Common myeloid progenitor, CD34-positive (primary cell): ENCODE results near the gene HDDC3.
"Not testable (repeated sequence)": the region's sequence is repeated elsewhere in the genome, so short reads cannot be mapped to it uniquely, and the experiment has no call there.

Source experiments
- CTCF ChIA-PET: fragments of 350-600 bp; sonication (Branson Sonifier 250); formaldehyde crosslinking; loops from one replicate; lab custom pipeline; 2021; ENCODE audit warnings: antibody characterized with exemption; lab: Charles Lee
- POLR2A ChIA-PET: fragments of 350-600 bp; sonication (Branson Sonifier 250); formaldehyde crosslinking; loops from one replicate; lab custom pipeline; 2021; ENCODE audit warnings: antibody characterized with exemption; lab: Charles Lee
- DNase-seq, 3 donors: peaks; one replicate each; pipeline versions ENCODE4 v3.0.0 to v3.0.0-alpha.2; 2013
- H3K27ac ChIP-seq, 2 experiments: 1 replicate in 1 of 2; 2 replicates in 1 of 2; pipeline ENCODE4 v1.7.0; 2013; ENCODE audit warnings: inconsistent platforms in 2 of 2, low read length in 2 of 2, mild to moderate bottlenecking in 2 of 2, low read depth in 1 of 2, moderate library complexity in 1 of 2; ENCODE audit not compliant: severe bottlenecking in 2 of 2, insufficient read depth in 1 of 2, poor library complexity in 1 of 2
- H3K27me3 ChIP-seq, 5 experiments: replicated peaks in 2 of 5; 1 replicate in 3 of 5; 2 replicates in 2 of 5; pipeline versions ENCODE4 v1.6.1 to v1.7.0; 2013; ENCODE audit warnings: low read length in 4 of 5, mild to moderate bottlenecking in 2 of 5, moderate library complexity in 2 of 5, inconsistent platforms in 1 of 5; ENCODE audit not compliant: insufficient read depth in 5 of 5, control insufficient read depth in 4 of 5
- H3K36me3 ChIP-seq, 4 experiments: 1 replicate in 2 of 4; 2 replicates in 2 of 4; pipeline versions ENCODE4 v1.6.1 to v1.7.0; 2013; ENCODE audit warnings: low read length in 3 of 4, control low read depth in 1 of 4, mild to moderate bottlenecking in 1 of 4; ENCODE audit not compliant: control insufficient read depth in 4 of 4, insufficient read depth in 4 of 4
- H3K4me1 ChIP-seq, 4 experiments: 1 replicate in 3 of 4; 2 replicates in 1 of 4; pipeline versions ENCODE4 v1.6.1 to v1.7.1; 2013; ENCODE audit warnings: low read length in 3 of 4, mild to moderate bottlenecking in 3 of 4, control low read depth in 1 of 4, inconsistent platforms in 1 of 4, moderate library complexity in 1 of 4; ENCODE audit not compliant: control insufficient read depth in 4 of 4, insufficient read depth in 4 of 4; ENCODE audit errors: control extremely low read depth in 1 of 4
- H3K4me3 ChIP-seq, 7 experiments: 1 replicate in 4 of 7; 2 replicates in 3 of 7; pipeline versions ENCODE4 v1.5.1 to v1.7.0; 2013; ENCODE audit warnings: mild to moderate bottlenecking in 7 of 7, low read length in 6 of 7, moderate library complexity in 6 of 7, inconsistent platforms in 2 of 7, low read depth in 2 of 7, control low read depth in 1 of 7; ENCODE audit not compliant: insufficient read depth in 4 of 7, control insufficient read depth in 1 of 7; ENCODE audit errors: extremely low read depth in 1 of 7
- H3K9me3 ChIP-seq, 5 experiments: 1 replicate in 4 of 5; 2 replicates in 1 of 5; pipeline versions ENCODE4 v1.6.1 to v1.7.1; 2013; ENCODE audit warnings: low read length in 4 of 5, mild to moderate bottlenecking in 2 of 5, inconsistent platforms in 1 of 5, low read depth in 1 of 5, moderate library complexity in 1 of 5; ENCODE audit not compliant: control insufficient read depth in 4 of 5, insufficient read depth in 2 of 5; ENCODE audit errors: control extremely low read depth in 1 of 5
- WGBS: methylation state at CpG from one replicate; pipeline ENCODE4 v1.1.5; 2013; ENCODE audit not compliant: insufficient coverage; 5-methylcytosine and 5-hydroxymethylcytosine counted together

HDDC3 gene

DNA sequence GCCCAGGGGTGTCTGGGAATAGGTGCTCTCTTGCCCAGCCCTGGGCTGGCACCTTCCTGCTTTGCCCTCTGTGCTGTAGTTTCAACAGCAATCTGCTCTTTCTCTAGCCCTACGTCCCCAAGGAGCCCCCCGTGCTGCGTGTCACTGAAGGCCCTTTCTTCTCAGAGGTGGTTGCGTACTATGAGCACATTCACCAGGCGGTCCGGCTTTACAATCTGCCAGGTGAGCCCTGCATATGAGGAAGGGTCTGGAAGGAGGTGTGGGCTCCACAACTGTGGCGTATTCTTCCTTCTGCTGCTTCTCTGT is 19.6 kb downstream of the HDDC3 start:
- no peak for DNase-seq
- H3K9me3 ChIP-seq: no peaks in the 10 kb centered on the region
- no peak overlapping the region for H3K27ac ChIP-seq
- H3K4me3 ChIP-seq: no peak overlapping the region
- peaks cover 11 to 38% (median 33%) of the 10 kb centered on the region in 4 experiments for H3K4me1 ChIP-seq
- peaks cover 13 to 88% (median 62%) of the 10 kb centered on the region in 4 experiments for H3K36me3 ChIP-seq
- POLR2A ChIA-PET: no interaction called here
- H3K27me3 ChIP-seq: no peaks in the 10 kb centered on the region
- CTCF ChIA-PET: interaction anchor here (11.0 kb wide), 1 partner anchor 12 kb away, joined by 96 read pairs; the partner anchor contains the start of gene MAN2A2
- 97% methylated on average over 7 of the region's 7 CpGs for WGBS

- POLR2A ChIA-PET: no interaction called here
Measured at GRCh38 chr15:90911906-90912769, 20.2 kb downstream of the HDDC3 start.

GRCh38 chr15:90911302-90911623 is 21.1 kb downstream of the HDDC3 start:
- no peak overlapping the region for H3K4me3 ChIP-seq
- no peaks in the 10 kb centered on the region for H3K9me3 ChIP-seq
- CTCF ChIA-PET: interaction anchor here (1.3 to 11.0 kb wide), 2 partner anchors 10 to 18 kb away, joined by 3 to 96 read pairs; partner anchors contain the start of gene MAN2A2
- H3K27ac ChIP-seq: no peak overlapping the region
- DNase-seq: no peak
- H3K4me1 ChIP-seq: peaks cover 6 to 26% (median 22%) of the 10 kb centered on the region in 4 experiments
- 97% methylated on average over 12 of the region's 19 CpGs for WGBS
- no peaks in the 10 kb centered on the region for H3K27me3 ChIP-seq
- H3K36me3 ChIP-seq: peaks cover 13 to 88% (median 67%) of the 10 kb centered on the region in 4 experiments
- POLR2A ChIA-PET: no interaction called here

More at GRCh38 chr15:90911906-90912769, 20.2 kb downstream of the HDDC3 start:
- Histone ChIP-seq H3K4me3 (no peak overlapping the region), H3K9me3 (no peaks in the 10 kb centered on the region), H3K4me1 (peaks cover 11 to 35% (median 31%) of the 10 kb centered on the region in 4 experiments), H3K27ac (no peak overlapping the region), H3K36me3 (peaks cover 13 to 88% (median 62%) of the 10 kb centered on the region in 4 experiments), H3K27me3 (no peaks in the 10 kb centered on the region)
- DNase-seq: no peak
- 98% methylated on average over 30 of the region's 30 CpGs for WGBS
- CTCF ChIA-PET: interaction anchor here (11.0 kb wide), 1 partner anchor 11 kb away, joined by 96 read pairs; the partner anchor contains the start of gene MAN2A2

GRCh38 chr15:90910441-90911301 is 21.7 kb downstream of the HDDC3 start:
- no peaks in the 10 kb centered on the region for H3K27me3 ChIP-seq
- peaks cover 6 to 20% (median 16%) of the 10 kb centered on the region in 4 experiments for H3K4me1 ChIP-seq
- no peaks in the 10 kb centered on the region for H3K9me3 ChIP-seq
- H3K27ac ChIP-seq: peak overlapping the region in 1 of 2 experiments; percentile 47
- H3K36me3 ChIP-seq: peaks cover 13 to 91% (median 73%) of the 10 kb centered on the region in 4 experiments
- ChIA-PET CTCF (interaction anchor here (1.3 to 11.0 kb wide), 2 partner anchors 10 to 18 kb away, joined by 3 to 96 read pairs; partner anchors contain the start of gene MAN2A2), POLR2A (no interaction called here)
- WGBS: 97% methylated on average over 19 of the region's 24 CpGs
- no peak for DNase-seq
- no peak overlapping the region for H3K4me3 ChIP-seq

- H3K4me3 ChIP-seq: no peak overlapping the region
- H3K9me3 ChIP-seq: no peaks in the 10 kb centered on the region
Measured at GRCh38 chr15:90909976-90910375, 22.4 kb downstream of the HDDC3 start.

GRCh38 chr15:90909449-90909848 is 22.9 kb downstream of the HDDC3 start:
- H3K27ac ChIP-seq, H3K27me3 ChIP-seq, DNase-seq, H3K4me3 ChIP-seq, H3K9me3 ChIP-seq, H3K4me1 ChIP-seq, POLR2A ChIA-PET: not testable (repeated sequence)
- WGBS: 98% methylated on average over 11 of the region's 11 CpGs
- CTCF ChIA-PET: interaction anchor here (1.1 to 11.0 kb wide), 3 partner anchors 9 to 24 kb away, joined by 4 to 96 read pairs (median 4); partner anchors contain the start of genes HDDC3 and MAN2A2
- peaks cover 17 to 90% (median 82%) of the 10 kb centered on the region in 4 experiments for H3K36me3 ChIP-seq

More at GRCh38 chr15:90909976-90910375, 22.4 kb downstream of the HDDC3 start:
- Histone ChIP-seq H3K27ac (peak overlapping the region in 1 of 2 experiments; percentile 47), H3K4me1 (peaks cover 0 to 13% (median 9%) of the 10 kb centered on the region in 4 experiments), H3K36me3 (peaks cover 17 to 91% (median 80%) of the 10 kb centered on the region in 4 experiments), H3K27me3 (no peaks in the 10 kb centered on the region)
- WGBS: 100% methylated on average over 7 of the region's 8 CpGs
- DNase-seq: no peak
- CTCF ChIA-PET: interaction anchor here (1.3 to 11.0 kb wide), 2 partner anchors 9 to 17 kb away, joined by 3 to 96 read pairs; partner anchors contain the start of gene MAN2A2
- POLR2A ChIA-PET: no interaction called here
